GM18867 (cell line): ENCODE data around the gene ARHGEF7.

ENCODE experiments used
- ATAC-seq: cut with Tn5 transposase; IDR thresholded peaks from one replicate; pipeline ENCODE4 v1.9.1; 2021; ENCODE audit warnings: mild to moderate bottlenecking, moderate library complexity; ENCODE audit not compliant: unreplicated experiment

Gene ARHGEF7

DNA sequence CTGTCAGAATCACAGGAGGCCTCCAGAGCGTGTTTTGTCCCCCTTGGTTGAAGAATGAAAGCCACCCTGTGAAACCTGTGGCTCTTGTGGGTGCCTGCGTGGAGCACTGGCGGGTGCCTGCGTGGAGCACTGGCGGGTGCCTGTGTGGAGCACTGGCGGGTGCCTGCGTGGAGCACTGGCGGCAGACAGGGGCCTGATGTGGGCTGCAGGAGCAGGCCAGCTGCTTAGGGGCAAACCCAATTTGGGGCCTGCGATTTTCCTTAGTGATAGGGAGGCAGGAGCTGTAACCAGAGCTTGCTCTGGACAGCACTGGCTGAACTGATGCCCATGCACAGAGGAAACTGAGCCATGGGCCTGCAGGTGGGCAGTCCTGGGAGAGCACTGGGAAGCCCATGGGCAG lies 24.3 kb downstream of the ARHGEF7 start:
- no peak for ATAC-seq

DNA sequence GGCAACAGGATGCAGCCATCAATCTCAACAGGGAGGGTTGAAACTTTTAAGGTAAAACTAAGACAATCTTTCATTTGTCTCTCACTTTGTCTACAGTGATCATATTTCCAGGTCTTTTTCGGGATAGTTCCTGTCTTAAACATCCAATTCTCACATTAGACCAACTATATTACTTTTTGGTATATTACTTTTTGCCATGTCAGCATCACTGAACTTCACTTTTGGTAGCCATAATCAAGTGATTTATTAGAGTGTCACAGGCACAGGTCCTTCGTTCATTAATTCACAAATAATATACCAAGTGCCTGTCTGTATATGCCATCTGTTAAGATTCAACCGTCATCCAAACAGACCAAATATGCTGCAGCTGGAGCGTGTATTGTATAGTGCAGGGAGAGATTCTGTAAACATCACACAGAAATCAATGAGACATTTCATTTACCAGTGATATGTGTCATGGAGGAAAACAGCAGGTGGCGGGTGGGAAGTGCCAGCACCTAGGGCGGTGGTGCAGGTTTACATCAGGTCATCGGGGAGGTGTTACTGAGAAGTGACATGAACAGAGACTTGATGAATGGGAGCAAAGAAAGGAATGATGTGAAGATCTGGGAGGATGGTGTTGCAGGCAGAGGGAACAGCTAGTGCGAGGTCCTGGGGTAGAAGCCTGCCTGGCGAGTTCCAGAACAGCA lies 24.9 kb downstream of the ARHGEF7 start:
- no peak for ATAC-seq

DNA sequence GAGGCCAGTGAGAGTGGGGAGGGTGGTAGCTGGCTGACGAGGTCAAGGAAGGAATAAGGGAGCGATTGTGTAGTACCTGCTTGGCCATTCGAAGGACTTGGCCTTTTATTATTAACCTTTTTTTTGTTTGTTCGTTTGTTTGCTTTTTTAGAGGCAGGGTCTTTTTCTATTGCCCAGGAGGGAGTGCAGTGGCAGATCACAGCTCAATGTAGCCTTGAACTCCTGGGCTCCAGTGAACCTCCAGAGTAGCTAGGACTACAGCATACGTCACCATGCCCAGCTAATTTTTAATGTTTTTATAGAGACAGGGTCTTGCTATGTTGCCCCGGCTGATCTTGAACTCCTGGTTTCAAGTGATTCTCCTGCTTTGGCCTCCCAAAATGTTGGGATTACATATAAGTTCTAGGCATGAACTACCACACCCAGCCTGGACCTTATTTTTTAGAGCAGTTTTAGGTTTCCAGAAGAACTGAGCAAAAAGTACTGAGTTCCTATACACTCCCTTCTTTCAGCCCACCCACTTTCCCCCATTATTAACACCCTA lies 25.5 kb downstream of the ARHGEF7 start:
- no peak for ATAC-seq

- ATAC-seq: no peak
These were observed 27.4 kb downstream of the ARHGEF7 start for GRCh38 chr13:111142472-111142871.

DNA sequence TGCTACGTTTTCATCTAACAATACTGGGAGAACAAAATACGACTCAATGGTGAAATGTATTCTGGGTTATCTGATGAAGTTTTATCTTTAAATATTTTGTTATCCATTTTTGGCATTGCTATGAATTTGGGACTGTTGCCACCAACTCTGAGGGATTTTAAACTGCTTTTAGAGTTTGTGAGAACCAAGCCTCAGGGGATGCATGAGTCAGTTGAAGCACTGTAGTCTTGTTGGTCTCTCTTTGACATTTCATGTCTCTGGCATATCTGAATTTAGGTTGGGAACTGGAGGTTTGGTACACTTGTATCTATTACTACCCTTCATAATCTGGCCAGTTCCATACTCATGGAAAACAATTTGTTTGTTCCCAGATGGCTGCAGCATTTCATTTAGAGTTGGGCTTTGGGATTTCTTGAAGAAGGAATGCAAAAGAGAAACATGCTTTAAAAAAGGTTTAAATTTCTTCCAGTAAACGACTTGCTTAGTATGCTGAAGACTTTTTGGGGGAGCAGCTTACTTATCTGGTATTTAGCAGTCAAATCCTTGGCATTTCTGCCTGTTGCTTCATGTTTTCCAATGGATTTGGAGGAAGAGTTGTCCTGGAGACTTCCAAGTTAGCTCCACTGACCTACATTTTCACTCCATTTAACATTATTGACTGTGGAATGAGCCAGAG lies 28.9 kb downstream of the ARHGEF7 start:
- no peak for ATAC-seq

- ATAC-seq: no peak
These were observed 30.0 kb downstream of the ARHGEF7 start for GRCh38 chr13:111145071-111145470.

GRCh38 chr13:111145506-111145905 lies 30.4 kb downstream of the ARHGEF7 start:
- ATAC-seq: no peak

- ATAC-seq: no peak
These were observed 37.7 kb downstream of the ARHGEF7 start for GRCh38 chr13:111152844-111153243.

DNA sequence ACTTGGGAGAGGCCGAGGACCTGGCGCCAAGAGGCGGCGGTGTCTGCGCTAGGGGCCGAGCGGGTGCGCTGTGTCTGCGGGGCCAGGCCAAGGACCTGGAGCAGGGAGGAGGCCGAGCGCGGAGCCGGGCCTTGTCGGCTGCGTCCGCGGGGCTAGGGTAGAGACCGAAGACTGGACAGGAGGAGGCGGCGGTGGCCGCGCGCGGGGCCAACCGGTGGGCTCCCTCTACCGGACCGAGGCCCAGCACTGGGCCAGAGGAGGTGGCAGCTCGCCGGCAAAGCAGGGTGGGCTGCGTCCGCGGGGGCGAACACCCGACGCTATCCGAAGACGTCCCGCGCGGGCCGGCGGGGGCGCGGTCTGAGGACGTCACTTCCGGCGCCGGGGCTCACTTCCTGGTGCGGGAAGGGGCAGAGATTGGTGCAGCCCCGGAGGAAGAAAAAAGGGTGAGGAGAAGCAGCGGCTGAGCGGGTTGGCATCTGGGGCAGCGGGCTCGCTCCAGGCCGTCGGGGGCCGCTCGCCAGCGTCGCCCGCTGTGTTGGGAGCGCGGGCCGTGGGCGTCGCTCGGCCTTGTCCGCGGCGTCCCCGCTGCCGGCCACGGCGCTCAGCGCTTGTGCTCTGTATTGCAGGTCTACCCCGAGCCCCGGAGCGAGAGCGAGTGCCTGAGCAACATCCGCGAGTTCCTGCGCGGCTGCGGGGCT lies 38.3 kb downstream of the ARHGEF7 start:
- ATAC-seq: peak; percentile 91

DNA sequence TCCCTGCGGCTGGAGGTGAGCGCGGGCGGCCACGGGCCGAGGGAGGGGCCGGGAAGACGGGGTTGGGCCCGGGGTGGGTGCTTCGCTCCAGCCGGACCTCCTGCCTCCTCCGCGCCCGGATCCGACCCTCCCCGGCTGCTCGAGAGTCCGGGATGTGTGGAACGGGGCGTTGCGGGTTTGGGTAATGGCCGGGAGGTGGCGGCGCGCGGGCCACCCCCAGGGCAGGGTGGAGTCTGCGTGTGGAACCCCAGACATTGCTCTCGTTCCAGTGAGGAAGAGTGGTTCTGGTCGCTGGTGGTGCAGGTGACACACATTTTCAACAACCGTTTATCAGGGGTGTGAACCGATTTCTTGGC lies 38.8 kb downstream of the ARHGEF7 start:
- peak; percentile 48 for ATAC-seq

GRCh38 chr13:111156421-111156820 lies 41.3 kb downstream of the ARHGEF7 start:
- ATAC-seq: no peak

DNA sequence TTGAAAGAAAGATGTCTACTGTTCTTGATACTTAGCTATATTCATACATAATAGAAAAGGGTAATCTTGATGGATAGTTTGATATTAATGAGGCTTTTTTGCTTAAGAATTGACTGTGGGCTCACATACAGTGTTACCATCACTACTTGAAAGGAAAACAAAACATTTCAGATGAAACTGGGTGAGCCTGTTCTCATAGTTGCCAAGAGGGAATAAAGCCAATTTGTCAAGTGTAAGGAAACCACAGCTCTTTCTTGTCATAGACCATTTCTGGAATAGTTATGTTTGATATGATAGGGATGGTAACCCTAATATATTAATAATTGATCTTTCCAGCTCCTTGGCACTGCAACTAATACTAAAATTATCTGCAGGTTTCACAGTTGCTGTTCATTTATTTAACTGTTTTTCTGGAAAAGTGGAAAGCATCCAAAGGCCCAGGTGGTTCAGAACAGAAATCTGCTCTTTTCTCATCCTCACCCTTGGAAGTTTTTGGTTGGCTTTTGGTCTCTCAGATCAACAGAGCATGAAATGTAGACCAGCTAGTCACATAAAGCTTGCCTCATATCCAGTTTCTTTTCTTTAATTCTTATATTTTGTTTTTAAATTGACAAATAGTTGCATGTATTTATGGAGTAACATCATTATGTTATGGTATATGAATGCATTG lies 43.2 kb downstream of the ARHGEF7 start:
- no peak for ATAC-seq

DNA sequence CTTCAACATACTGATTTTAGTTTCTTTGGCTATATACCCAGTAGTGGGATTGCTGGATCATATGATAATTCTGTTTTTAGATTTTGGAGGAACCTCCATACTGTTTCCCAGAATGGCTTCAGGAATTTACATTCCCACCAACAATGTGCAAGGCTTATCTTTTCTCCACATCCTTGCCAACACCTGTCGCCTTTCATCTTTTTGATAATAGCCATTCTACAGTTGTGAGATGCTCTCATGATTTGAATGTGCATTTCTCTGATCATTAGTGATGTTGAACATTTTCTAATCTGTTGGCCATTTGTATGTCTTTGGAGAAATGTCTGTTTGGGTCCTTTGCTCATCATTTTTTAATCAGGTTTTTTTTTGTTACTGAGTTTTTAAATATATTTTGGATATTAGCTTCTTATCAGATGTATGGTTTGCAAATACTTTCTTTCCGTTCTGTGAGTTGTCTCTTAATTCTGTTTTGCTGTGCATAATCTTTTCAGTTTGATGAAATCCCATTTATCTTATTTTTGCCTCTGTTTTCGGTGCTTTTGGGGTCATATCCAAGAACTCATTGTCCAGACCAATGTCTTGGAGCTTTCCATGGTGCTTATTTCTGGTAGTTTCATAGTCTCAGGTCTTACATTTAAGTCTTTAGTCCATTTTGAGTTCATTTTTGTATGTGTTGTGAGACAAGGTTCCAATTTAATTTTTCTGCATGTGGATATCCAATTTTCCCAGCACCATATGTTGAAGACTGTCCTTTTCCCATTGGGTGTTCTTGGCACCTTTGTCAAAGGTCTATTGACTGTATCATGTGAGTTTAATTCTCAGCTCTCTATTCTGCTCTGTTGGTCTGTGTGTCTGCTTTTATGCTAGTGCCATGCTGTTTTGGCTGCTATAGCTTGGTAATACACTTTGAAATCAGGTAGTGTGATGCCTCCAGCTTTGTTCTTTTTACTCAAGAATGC lies 44.5 kb downstream of the ARHGEF7 start:
- no peak for ATAC-seq

GRCh38 chr13:111160648-111161047 lies 45.5 kb downstream of the ARHGEF7 start:
- ATAC-seq: no peak

DNA sequence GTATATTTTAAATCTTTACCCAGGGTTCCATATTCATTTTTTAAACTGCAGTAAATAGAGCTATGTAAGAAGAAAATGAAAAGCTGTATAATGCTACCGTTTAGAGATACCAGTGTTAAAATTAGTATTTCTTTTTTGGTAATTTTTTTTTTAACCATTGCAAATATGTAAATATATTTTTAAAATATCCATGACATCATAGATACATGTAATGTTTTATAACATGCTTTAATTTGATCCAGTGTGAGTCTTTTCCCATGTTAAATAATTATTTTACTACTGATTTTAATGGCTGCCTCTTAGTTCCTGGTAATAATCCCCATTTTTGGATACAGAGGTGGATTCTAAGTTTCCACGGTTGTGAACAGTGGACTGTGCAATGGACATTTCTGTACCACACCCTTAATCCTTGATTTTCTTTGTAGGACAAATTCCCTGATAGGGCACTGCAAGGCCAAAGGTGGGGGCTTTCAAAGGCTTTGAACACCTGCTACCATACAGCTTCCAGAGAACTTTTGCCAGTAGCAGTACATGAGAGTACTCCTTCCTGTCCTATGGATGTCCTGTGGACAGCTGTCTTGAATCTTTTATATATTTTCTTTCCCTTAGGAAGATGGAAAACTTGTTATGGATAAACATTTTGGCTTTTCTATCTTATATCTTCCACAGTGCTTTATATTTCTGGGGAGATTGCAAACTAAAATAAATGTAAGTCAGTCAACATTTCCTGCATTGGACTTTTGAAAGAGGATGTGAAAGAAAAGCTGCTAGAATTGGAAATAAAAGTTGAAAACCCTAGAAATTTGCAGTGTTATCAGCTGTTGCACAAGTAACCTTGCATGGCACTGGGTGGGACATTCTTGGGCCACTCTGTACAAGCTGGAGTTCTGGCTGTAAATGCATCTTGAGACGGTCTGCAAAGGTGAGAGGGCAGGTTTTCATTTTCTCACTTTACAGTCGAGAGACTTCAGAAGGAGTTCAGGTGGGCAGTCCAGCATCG lies 46.8 kb downstream of the ARHGEF7 start:
- ATAC-seq: peak; percentile 67

DNA sequence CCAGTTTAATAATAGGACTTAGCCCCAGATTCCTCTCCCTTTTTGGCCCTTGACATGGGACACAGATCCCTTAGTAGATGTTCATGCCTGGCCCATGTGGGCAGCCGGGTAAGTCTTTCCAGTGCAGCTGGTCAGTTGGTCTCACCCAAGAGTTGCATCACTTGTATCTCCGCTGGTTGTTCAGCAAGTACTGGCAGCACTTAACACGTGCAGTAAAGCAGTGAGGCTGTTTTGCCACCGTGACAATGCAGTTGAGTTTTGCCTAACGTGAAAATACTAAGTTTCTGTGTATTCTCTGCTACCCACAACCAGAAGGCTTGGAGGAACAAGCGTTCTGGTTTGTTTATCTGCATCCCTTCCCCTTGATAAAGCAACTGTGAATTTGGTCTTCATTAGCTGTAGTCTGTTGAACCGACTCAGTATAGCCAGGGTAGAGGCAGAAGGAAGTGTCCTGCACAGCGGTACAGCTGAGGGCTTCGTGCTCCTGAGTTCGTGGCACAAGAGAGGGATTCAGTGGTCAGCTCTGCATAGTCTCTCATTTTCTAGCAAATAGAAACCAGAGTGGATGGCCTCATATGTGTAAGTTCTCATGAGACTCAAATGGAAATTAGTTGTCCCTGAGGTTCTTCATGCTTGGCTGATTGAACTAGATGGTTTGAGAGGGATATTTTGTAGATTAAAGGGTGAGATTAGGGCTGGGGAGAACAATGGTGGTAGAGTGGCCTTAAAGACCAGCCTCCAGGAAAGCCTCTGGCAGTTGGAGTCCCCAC lies 50.3 kb downstream of the ARHGEF7 start:
- peak; percentile 31 for ATAC-seq

- no peak for ATAC-seq
These were observed 52.0 kb downstream of the ARHGEF7 start for GRCh38 chr13:111166882-111167675.
